NCI-H524 (cell line): ENCODE measurements around the gene UFSP2.
"Not testable (repeated sequence)": the region's sequence is repeated elsewhere in the genome, so short reads cannot be mapped to it uniquely, and the experiment has no call there.

Experiments
- DNase-seq, 2 experiments: peaks; one replicate each; lab custom pipeline; 2025; lab: John Stamatoyannopoulos, UW

UFSP2 gene

GRCh38 chr4:185384061-185384460, 41.7 kb downstream of the UFSP2 start:
- DNase-seq: no peak

- DNase-seq: no peak
Measured at GRCh38 chr4:185383451-185383850, 42.3 kb downstream of the UFSP2 start.

- DNase-seq: no peak
Measured at GRCh38 chr4:185382754-185383153, 43.0 kb downstream of the UFSP2 start.

- DNase-seq: no peak
Measured at GRCh38 chr4:185381288-185382196, 44.2 kb downstream of the UFSP2 start.

- no peak for DNase-seq
Measured at GRCh38 chr4:185380320-185380719, 45.4 kb downstream of the UFSP2 start.

GRCh38 chr4:185379326-185380295, 46.2 kb downstream of the UFSP2 start:
- DNase-seq: no peak

GRCh38 chr4:185378264-185378663, 47.5 kb downstream of the UFSP2 start:
- DNase-seq: no peak

GRCh38 chr4:185374573-185374972, 51.2 kb downstream of the UFSP2 start:
- DNase-seq: no peak

- DNase-seq: no peak
Measured at GRCh38 chr4:185374027-185374426, 51.7 kb downstream of the UFSP2 start.

- DNase-seq: no peak
Measured at GRCh38 chr4:185371702-185372101, 54.1 kb downstream of the UFSP2 start.

DNA sequence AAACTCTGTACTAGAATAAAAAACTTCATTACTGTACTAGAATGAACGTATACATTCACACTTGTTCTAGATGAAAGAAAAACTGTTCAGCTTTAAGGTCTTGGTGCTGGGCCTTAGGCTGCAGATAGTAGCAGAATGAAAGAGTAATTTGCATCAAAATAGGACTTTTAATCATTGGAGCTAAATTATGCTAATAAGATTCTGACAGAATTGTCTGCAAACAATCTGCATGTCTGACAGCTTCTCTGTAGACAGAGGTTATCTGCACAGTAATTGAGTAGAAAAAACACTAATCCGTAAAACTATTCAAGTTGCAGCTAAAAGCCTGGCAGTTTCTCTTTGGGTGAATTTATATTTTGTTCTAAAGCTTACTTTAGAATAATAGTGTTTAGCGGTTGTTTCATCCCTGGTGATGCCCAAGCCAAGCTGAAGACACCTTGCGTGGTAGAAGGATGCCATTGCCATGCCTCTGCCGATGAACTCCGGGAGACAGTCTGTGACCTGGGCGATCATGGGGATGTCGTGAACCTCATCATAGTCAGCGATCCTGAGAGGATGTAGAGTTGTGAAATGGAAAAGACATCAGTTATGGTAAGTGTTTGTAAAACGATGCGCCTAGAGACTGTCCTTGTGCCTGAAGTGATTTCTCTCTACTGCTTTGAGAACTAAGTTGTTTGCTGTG, 55.4 kb downstream of the UFSP2 start:
- DNase-seq: no peak

- no peak for DNase-seq
Measured at GRCh38 chr4:185369731-185370130, 56.0 kb downstream of the UFSP2 start.

- no peak for DNase-seq
Measured at GRCh38 chr4:185364886-185365285, 60.9 kb downstream of the UFSP2 start.

DNA sequence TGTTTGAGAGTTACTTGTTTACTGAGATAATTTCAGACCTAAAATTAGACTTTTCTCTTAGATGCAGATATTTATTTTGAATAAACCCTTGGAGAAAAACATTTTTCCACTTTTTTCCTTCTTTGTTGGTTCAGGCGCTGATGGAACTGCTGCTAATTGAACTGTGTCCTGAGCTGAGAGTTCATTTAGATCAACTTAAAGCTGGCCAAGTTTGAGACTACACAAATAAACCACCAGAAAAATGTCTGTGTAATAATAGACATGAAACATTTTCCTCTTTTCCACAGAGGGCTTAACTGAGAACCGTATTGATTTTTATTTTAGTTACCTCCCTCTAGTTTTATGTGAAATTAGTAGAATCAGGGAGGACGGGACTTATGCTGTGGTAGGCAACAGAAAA, 62.5 kb downstream of the UFSP2 start:
- DNase-seq: no peak

GRCh38 chr4:185362570-185362969, 63.2 kb downstream of the UFSP2 start:
- not testable (repeated sequence) for DNase-seq

GRCh38 chr4:185361872-185362271, 63.9 kb downstream of the UFSP2 start:
- DNase-seq: no peak

- no peak for DNase-seq
Measured at GRCh38 chr4:185359767-185360446, 65.9 kb downstream of the UFSP2 start.

DNA sequence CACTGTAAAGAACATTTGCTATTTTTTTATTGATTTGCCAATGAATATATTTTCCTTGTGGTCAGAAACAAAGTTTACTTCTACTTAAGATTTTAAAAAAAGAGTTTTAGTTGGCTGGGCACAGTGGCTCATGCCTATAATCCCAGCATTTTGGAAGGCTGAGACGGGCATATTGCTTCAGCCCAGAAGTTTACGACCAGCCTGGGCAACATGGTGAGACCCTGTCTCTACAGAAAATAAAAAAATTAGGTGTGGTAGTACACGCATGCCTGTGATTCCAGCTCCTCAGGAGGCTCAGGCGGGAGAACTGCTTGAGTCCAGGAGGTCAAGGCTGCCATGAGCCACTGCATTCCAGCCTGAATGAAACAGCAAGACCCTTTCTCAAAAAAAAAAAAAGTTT, 66.8 kb downstream of the UFSP2 start:
- DNase-seq: no peak

GRCh38 chr4:185358514-185358913, 67.2 kb downstream of the UFSP2 start:
- DNase-seq: no peak

DNA sequence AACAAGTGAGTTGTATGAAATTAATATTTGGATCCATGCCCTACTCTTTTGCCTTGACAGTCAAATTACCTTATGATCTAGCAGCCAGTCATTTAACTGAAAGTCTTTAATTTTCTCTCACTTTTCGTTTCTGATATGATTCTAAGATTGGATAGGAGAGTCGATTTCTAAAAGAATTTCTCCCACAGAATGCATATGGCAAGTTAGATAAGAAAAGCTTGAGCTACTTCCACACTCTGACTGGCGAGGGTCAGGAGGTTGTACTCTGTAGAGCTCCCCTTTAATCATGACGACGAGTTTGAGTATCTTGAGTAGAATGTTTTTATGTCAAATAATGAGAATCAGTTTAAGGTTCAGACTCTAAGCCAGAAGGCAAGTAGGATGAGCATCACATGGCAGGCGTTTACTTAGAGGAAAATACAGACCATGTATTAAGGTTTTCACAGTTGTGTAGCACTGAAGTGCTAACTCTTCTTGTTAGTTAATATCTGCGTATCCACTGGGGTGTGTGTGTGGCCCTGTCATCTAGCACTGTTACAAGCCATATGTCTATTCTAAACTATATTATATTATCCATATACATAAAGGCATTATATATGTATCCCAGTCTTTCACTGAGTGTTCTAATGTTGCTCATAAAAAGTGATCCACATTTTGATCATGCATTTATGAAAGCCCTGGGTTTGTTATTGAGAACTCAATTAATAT, 67.9 kb downstream of the UFSP2 start:
- no peak for DNase-seq

GRCh38 chr4:185357211-185357610, 68.6 kb downstream of the UFSP2 start:
- no peak for DNase-seq
